HG03175 (cell line): ENCODE measurements around the gene KLHL17.

Experiments used
- ATAC-seq: cut with Tn5 transposase; IDR thresholded peaks from one replicate; pipeline ENCODE4 v1.9.1; 2021; ENCODE audit warnings: mild to moderate bottlenecking, moderate library complexity; ENCODE audit not compliant: unreplicated experiment

KLHL17 gene

GRCh38 chr1:921011-921837 is 39.2 kb upstream of the KLHL17 start:
- ATAC-seq: peak; percentile 46

GRCh38 chr1:923131-923990 is 37.0 kb upstream of the KLHL17 start, which contains the start of gene SAMD11:
TSS of gene SAMD11 (plus strand) at chr1:923923. CDS start at chr1:924432, 509 bp downstream.
- no peak for ATAC-seq

- ATAC-seq: no peak
Observed at GRCh38 chr1:923991-924655, 36.3 kb upstream of the KLHL17 start.

GRCh38 chr1:924656-925560 is 35.5 kb upstream of the KLHL17 start:
- ATAC-seq: no peak

- no peak for ATAC-seq
Observed at GRCh38 chr1:925561-926421, 34.6 kb upstream of the KLHL17 start.

GRCh38 chr1:927234-927633 is 33.1 kb upstream of the KLHL17 start:
- no peak for ATAC-seq

GRCh38 chr1:927748-928147 is 32.6 kb upstream of the KLHL17 start:
- ATAC-seq: no peak

GRCh38 chr1:928825-929661 is 31.3 kb upstream of the KLHL17 start:
- ATAC-seq: no peak

- no peak for ATAC-seq
Observed at GRCh38 chr1:929712-930632, 30.4 kb upstream of the KLHL17 start.

GRCh38 chr1:930633-931138 is 29.7 kb upstream of the KLHL17 start:
- no peak for ATAC-seq

GRCh38 chr1:931380-932172 is 28.8 kb upstream of the KLHL17 start:
- ATAC-seq: no peak

- no peak for ATAC-seq
Observed at GRCh38 chr1:932173-932510, 28.2 kb upstream of the KLHL17 start.

- ATAC-seq: no peak
Observed at GRCh38 chr1:932776-933602, 27.4 kb upstream of the KLHL17 start.

GRCh38 chr1:933603-933940 is 26.8 kb upstream of the KLHL17 start:
- ATAC-seq: no peak

GRCh38 chr1:934991-935750 is 25.2 kb upstream of the KLHL17 start:
- ATAC-seq: no peak
